Glomerular visceral epithelial cell (primary cell): ENCODE results near the gene SMAP2.
"Not testable (repeated sequence)": the region's sequence is repeated elsewhere in the genome, so short reads cannot be mapped to it uniquely, and the experiment has no call there.

ENCODE experiments used
- DNase-seq: peaks from one replicate; pipeline ENCODE4 v3.0.0-alpha.2; 2016; ENCODE audit errors: extremely low spot score

The SMAP2 gene

GRCh38 chr1:40373323-40374283 lies at the start of gene SMAP2:
TSS of gene SMAP2 (plus strand) at chr1:40373727. CDS start at chr1:40374121, 394 bp downstream.
- peak; percentile 97 for DNase-seq

- not testable (repeated sequence) for DNase-seq
Observed at GRCh38 chr1:40331403-40331802, 42.1 kb upstream of the SMAP2 start.

- no peak for DNase-seq
Observed at GRCh38 chr1:40332695-40333094, 40.8 kb upstream of the SMAP2 start.

GRCh38 chr1:40337443-40337842 lies 36.1 kb upstream of the SMAP2 start:
- no peak for DNase-seq

GRCh38 chr1:40338745-40339419 lies 34.6 kb upstream of the SMAP2 start:
- peak; percentile 88 for DNase-seq

- no peak for DNase-seq
Observed at GRCh38 chr1:40339420-40340323, 33.9 kb upstream of the SMAP2 start.

GRCh38 chr1:40341491-40342380 lies 31.8 kb upstream of the SMAP2 start:
- DNase-seq, result no peak

- not testable (repeated sequence) for DNase-seq
Observed at GRCh38 chr1:40342381-40342717, 31.2 kb upstream of the SMAP2 start.

- no peak for DNase-seq
Observed at GRCh38 chr1:40344597-40344996, 28.9 kb upstream of the SMAP2 start.

- DNase-seq, result no peak
Observed at GRCh38 chr1:40350391-40350790, 23.1 kb upstream of the SMAP2 start.

GRCh38 chr1:40351124-40351523 lies 22.4 kb upstream of the SMAP2 start:
- no peak for DNase-seq

- DNase-seq, result no peak
Observed at GRCh38 chr1:40352126-40352525, 21.4 kb upstream of the SMAP2 start.

- no peak for DNase-seq
Observed at GRCh38 chr1:40353082-40353481, 20.4 kb upstream of the SMAP2 start.

- no peak for DNase-seq
Observed at GRCh38 chr1:40357625-40358024, 15.9 kb upstream of the SMAP2 start.

GRCh38 chr1:40360631-40361030 lies 12.9 kb upstream of the SMAP2 start:
- no peak for DNase-seq

GRCh38 chr1:40361201-40361600 lies 12.3 kb upstream of the SMAP2 start:
- no peak for DNase-seq

- DNase-seq, result no peak
Observed at GRCh38 chr1:40361637-40362036, 11.9 kb upstream of the SMAP2 start.

- no peak for DNase-seq
Observed at GRCh38 chr1:40362199-40362598, 11.3 kb upstream of the SMAP2 start.

- no peak for DNase-seq
Observed at GRCh38 chr1:40362699-40363098, 10.8 kb upstream of the SMAP2 start.

- DNase-seq, result no peak
Observed at GRCh38 chr1:40363721-40364120, 9.8 kb upstream of the SMAP2 start.

- DNase-seq, result no peak
Observed at GRCh38 chr1:40371707-40372258, 1.7 kb upstream of the SMAP2 start.
